IMR-90 (cell line): ENCODE results near the gene EHBP1. TPM values are rescaled to one million over a fixed set of nuclear protein-coding genes. Genes with fewer than 3 reads are reported as not detected.

Experiments
- ATAC-seq: fragments of 200-7000 bp; cut with Tn5 transposase; 2 replicates; pipeline ENCODE4 v1.9.1; 2020; ENCODE audit warnings: low read depth, mild to moderate bottlenecking, moderate library complexity
- BruUV-seq: library from RNA; stranded (reverse); fragments of 400-500 nt; replicated peaks from 2 replicates; lab custom pipeline; 2021; lab: Mats Ljungman, UMichigan
- CTCF ChIA-PET: fragments of 300-600 bp; formaldehyde crosslinking; extraction: SDS; loops from one replicate; lab custom pipeline; 2021; ENCODE audit warnings: antibody characterized with exemption; lab: Yijun Ruan, JAX
- POLR2A ChIA-PET: fragments of 300-600 bp; sonication (Branson Sonifier 250); formaldehyde crosslinking; loops from one replicate; lab custom pipeline; 2022; ENCODE audit warnings: antibody characterized with exemption; ENCODE audit not compliant: unreplicated experiment; lab: Charles Lee
- DNase-seq: peaks from one replicate; pipeline ENCODE4 v3.0.0; 2013
- H2AFZ ChIP-seq: replicated peaks from 2 replicates; pipeline ENCODE3; 2013; ENCODE audit warnings: low read length, mild to moderate bottlenecking; ENCODE audit not compliant: poor library complexity
- H2AK5ac ChIP-seq: 2 replicates; pipeline ENCODE4 v1.6.1; 2013; ENCODE audit warnings: low read depth, low read length, inconsistent platforms
- H2AK9ac ChIP-seq: replicated peaks from 2 replicates; pipeline ENCODE3; 2013; ENCODE audit warnings: mild to moderate bottlenecking, low read depth, low read length, moderate library complexity; ENCODE audit not compliant: poor library complexity
- H2BK120ac ChIP-seq: 2 replicates; pipeline ENCODE4 v1.6.1; 2013; ENCODE audit warnings: low read depth, low read length, inconsistent platforms
- H2BK15ac ChIP-seq: 3 replicates; pipeline ENCODE4 v1.6.1; 2013; ENCODE audit warnings: low read depth, low read length, inconsistent platforms
- H2BK20ac ChIP-seq: 2 replicates; pipeline ENCODE4 v1.6.1; 2013; ENCODE audit warnings: low read depth, mild to moderate bottlenecking, inconsistent platforms, low read length, moderate library complexity
- H2BK5ac ChIP-seq: 2 replicates; pipeline ENCODE4 v1.6.1; 2013; ENCODE audit warnings: mild to moderate bottlenecking, low read depth, low read length, inconsistent platforms; ENCODE audit not compliant: poor library complexity, severe bottlenecking
- H3K14ac ChIP-seq: replicated peaks from 2 replicates; pipeline ENCODE4 v1.6.1; 2013; ENCODE audit warnings: low read depth, low read length, inconsistent platforms
- H3K18ac ChIP-seq: 2 replicates; pipeline ENCODE4 v1.6.1; 2013; ENCODE audit warnings: low read depth, low read length, control low read depth
- H3K23ac ChIP-seq: 2 replicates; pipeline ENCODE4 v1.6.1; 2013; ENCODE audit warnings: low read depth, low read length, inconsistent platforms
- H3K27ac ChIP-seq: 2 replicates; pipeline ENCODE4 v1.5.1; 2013; ENCODE audit warnings: mild to moderate bottlenecking, control low read depth, low read length; ENCODE audit not compliant: insufficient read depth
- H3K27me3 ChIP-seq: 2 replicates; pipeline ENCODE4 v1.6.1; 2013; ENCODE audit warnings: low read length; ENCODE audit not compliant: control insufficient read depth, insufficient read depth
- H3K36me3 ChIP-seq: 2 replicates; pipeline ENCODE4 v1.6.1; 2013; ENCODE audit warnings: low read length, mixed read lengths; ENCODE audit not compliant: control insufficient read depth, insufficient read depth
- H3K4ac ChIP-seq: 2 replicates; pipeline ENCODE4 v1.6.1; 2013; ENCODE audit warnings: low read depth, low read length, inconsistent platforms
- H3K4me1 ChIP-seq: 2 replicates; pipeline ENCODE4 v1.6.1; 2013; ENCODE audit warnings: low read length, mixed read lengths; ENCODE audit not compliant: control insufficient read depth, insufficient read depth
- H3K4me2 ChIP-seq: 2 replicates; pipeline ENCODE4 v1.6.1; 2013; ENCODE audit warnings: low read depth, mild to moderate bottlenecking, control low read depth, low read length, moderate library complexity
- H3K4me3 ChIP-seq: 2 replicates; pipeline ENCODE4 v1.5.1; 2013; ENCODE audit warnings: low read depth, mild to moderate bottlenecking, control low read depth, low read length, moderate library complexity; ENCODE audit not compliant: insufficient read depth
- H3K56ac ChIP-seq: 2 replicates; pipeline ENCODE4 v1.6.1; 2013; ENCODE audit warnings: low read length, inconsistent platforms; ENCODE audit not compliant: insufficient read depth; ENCODE audit errors: extremely low read depth
- H3K79me1 ChIP-seq, 2 experiments: 2 replicates each; pipeline ENCODE4 v1.6.1; 2013; ENCODE audit warnings: low read length in 2 of 2, inconsistent platforms in 1 of 2, low read depth in 1 of 2
- H3K9ac ChIP-seq: 2 replicates; pipeline ENCODE4 v1.6.1; 2013; ENCODE audit warnings: low read depth, low read length, control low read depth
- H3K9me1 ChIP-seq: 2 replicates; pipeline ENCODE4 v1.6.1; 2013; ENCODE audit warnings: low read length, inconsistent platforms; ENCODE audit not compliant: insufficient read depth
- H3K9me3 ChIP-seq: 2 replicates; pipeline ENCODE4 v1.6.1; 2013; ENCODE audit warnings: low read length; ENCODE audit not compliant: control insufficient read depth, insufficient read depth
- H4K20me1 ChIP-seq: 2 replicates; pipeline ENCODE4 v1.6.1; 2013; ENCODE audit warnings: low read length, inconsistent platforms; ENCODE audit not compliant: insufficient read depth
- H4K5ac ChIP-seq: 2 replicates; pipeline ENCODE4 v1.6.1; 2013; ENCODE audit warnings: mild to moderate bottlenecking, low read depth, low read length, control low read depth
- H4K8ac ChIP-seq, 2 experiments: 2 replicates each; pipeline ENCODE4 v1.6.1; 2013; ENCODE audit warnings: low read depth in 2 of 2, low read length in 2 of 2, control low read depth in 1 of 2, inconsistent platforms in 1 of 2
- H4K91ac ChIP-seq: 2 replicates; pipeline ENCODE4 v1.6.1; 2013; ENCODE audit warnings: low read depth, low read length, inconsistent platforms; ENCODE audit not compliant: insufficient read depth
- BHLHE40 ChIP-seq: fragments of 150-350 bp; IDR thresholded peaks from 2 replicates; pipeline ENCODE4 v1.6.1; 2016; ENCODE audit warnings: mild to moderate bottlenecking, low read depth, low read length
- CEBPB ChIP-seq: IDR thresholded peaks from 2 replicates; pipeline ENCODE4 v1.6.1; 2012; ENCODE audit warnings: low read depth, low read length, improper control_type of control experiment
- CHD1 ChIP-seq: IDR thresholded peaks from 2 replicates; pipeline ENCODE4 v1.6.1; 2012; ENCODE audit warnings: low read depth, low read length, improper control_type of control experiment
- FOS ChIP-seq: fragments of 150-350 bp; IDR thresholded peaks from 2 replicates; pipeline ENCODE4 v1.6.1; 2016; ENCODE audit warnings: low read depth, low read length
- MAFK ChIP-seq: IDR thresholded peaks from 2 replicates; pipeline ENCODE4 v1.6.1; 2012; ENCODE audit warnings: low read depth, low read length, improper control_type of control experiment
- MAZ ChIP-seq: IDR thresholded peaks from 2 replicates; pipeline ENCODE4 v1.6.1; 2012; ENCODE audit warnings: low read depth, mild to moderate bottlenecking, low read length, improper control_type of control experiment, moderate library complexity, borderline replicate concordance
- MXI1 ChIP-seq: IDR thresholded peaks from 2 replicates; pipeline ENCODE4 v1.6.1; 2012; ENCODE audit warnings: low read depth, mild to moderate bottlenecking, low read length, moderate library complexity, borderline replicate concordance
- NFE2L2 ChIP-seq: fragments of 150-350 bp; IDR thresholded peaks from 2 replicates; pipeline ENCODE4 v1.6.1; 2016; ENCODE audit warnings: low read depth, mild to moderate bottlenecking, low read length
- POLR2A ChIP-seq: IDR thresholded peaks from 2 replicates; pipeline ENCODE4 v1.6.1; 2012; ENCODE audit warnings: mild to moderate bottlenecking, low read depth, low read length
- RAD21 ChIP-seq: IDR thresholded peaks from 2 replicates; pipeline ENCODE4 v1.6.1; 2012; ENCODE audit warnings: low read length, improper control_type of control experiment
- RCOR1 ChIP-seq: IDR thresholded peaks from 2 replicates; pipeline ENCODE4 v1.6.1; 2012; ENCODE audit warnings: mild to moderate bottlenecking, low read length, improper control_type of control experiment; ENCODE audit not compliant: insufficient replicate concordance
- RFX5 ChIP-seq: IDR thresholded peaks from 2 replicates; pipeline ENCODE4 v1.8.0; 2012; ENCODE audit warnings: low read depth, mild to moderate bottlenecking, low read length, moderate library complexity
- SMC3 ChIP-seq: fragments of 150-350 bp; IDR thresholded peaks from 2 replicates; pipeline ENCODE4 v1.6.1; 2016; ENCODE audit warnings: low read depth, mild to moderate bottlenecking, antibody characterized with exemption, low read length, moderate library complexity
- WGBS, 2 experiments: methylation state at CpG; one replicate each; pipeline versions ENCODE4 v1.1.5 to v1.1.7; 2013; ENCODE audit warnings: missing lambda C conversion rate in 2 of 2; ENCODE audit not compliant: insufficient read length in 1 of 2; ENCODE audit errors: extremely low coverage in 2 of 2; 5-methylcytosine and 5-hydroxymethylcytosine counted together
- dilution Hi-C: fragments of 300-500 bp; cut with HindIII; formaldehyde crosslinking; loops from one replicate; pipeline ENCODE4 v1.14.3; 2018; ENCODE audit warnings: low sequenced_read_pairs; ENCODE audit not compliant: unreplicated experiment
- in situ Hi-C: fragments of 300-500 bp; cut with MboI; formaldehyde crosslinking; loops from 3 replicates; pipeline ENCODE4 v1.14.3; 2019; ENCODE audit warnings: low sequenced_read_pairs, inconsistent platforms, mixed read lengths
- intact Hi-C: fragments of 100-400 bp; cut with micrococcal nuclease; formaldehyde crosslinking; loops from 2 replicates; pipeline ENCODE4 v1.10.0; 2022
- polyA plus RNA-seq, 3 experiments: library from polyadenylated mRNA; depleted of rRNA; stranded (reverse); fragments of >200 nt; gene quantifications; 2 replicates each; pipeline ENCODE4 v1.2.3, GENCODE V29; 2012; ENCODE audit warnings: low replicate concordance in 1 of 3
- total RNA-seq: library from RNA; depleted of rRNA; stranded (reverse); fragments of >200 nt; gene quantifications from 2 replicates; pipeline ENCODE4 v1.2.3, GENCODE V29; 2012
- TF ChIP-seq, protein P1 (sequence below): fragments of 150-350 bp; IDR thresholded peaks from 2 replicates; pipeline ENCODE4 v1.6.1; 2016; ENCODE audit warnings: low read depth, mild to moderate bottlenecking, low read length, moderate library complexity, borderline replicate concordance
- TF ChIP-seq, protein P2 (sequence below): conservative IDR thresholded peaks from 2 replicates; pipeline ENCODE4 v1.5.1; 2012; ENCODE audit warnings: mild to moderate bottlenecking, low read depth, low read length, improper control_type of control experiment
- TF ChIP-seq, protein P3 (sequence below): fragments of 150-350 bp; IDR thresholded peaks from 2 replicates; pipeline ENCODE4 v1.6.1; 2017; ENCODE audit warnings: mild to moderate bottlenecking, antibody characterized with exemption, low read length, low read depth

The EHBP1 gene
- total and polyA plus RNA-seq, 2 of the 4 experiments (the other 2 are of a cell fraction), result 28.3 to 44.4 TPM

DNA sequence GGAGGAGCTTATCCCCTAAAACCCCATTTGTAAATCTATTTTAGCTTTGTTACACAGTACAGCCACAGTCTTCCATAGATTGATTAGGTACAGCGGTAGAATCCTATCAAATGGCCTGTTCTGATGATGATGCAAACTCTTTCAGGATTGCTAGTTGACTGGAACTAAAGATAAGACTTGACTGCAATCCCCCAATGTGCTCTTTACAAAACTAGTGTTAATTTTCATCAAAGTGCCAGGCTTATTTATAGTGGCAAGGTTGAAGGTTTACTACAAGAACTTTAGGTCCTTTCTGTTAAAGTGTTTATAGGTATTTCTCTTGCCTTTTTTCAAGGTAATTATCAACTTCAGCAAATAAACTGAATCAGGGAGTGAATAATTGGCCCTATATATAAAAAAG is 336.1 kb downstream of the EHBP1 start:
- H3K4ac ChIP-seq, result no peak overlapping the region
- no peak overlapping the region for H4K91ac ChIP-seq
- no peak for ATAC-seq
- peaks cover 3% of the 10 kb centered on the region; the same call in 1 of the 2 replicates for H3K9me1 ChIP-seq
- no peaks in the 10 kb centered on the region for H3K79me1 ChIP-seq
- no peak overlapping the region for H2BK120ac ChIP-seq
- dilution Hi-C loops, result no loop called here
- no TSS peak for BruUV-seq
- ChIA-PET POLR2A (no interaction called here), CTCF (no interaction called here)
- H2AK9ac ChIP-seq, result no peak overlapping the region
- H3K18ac ChIP-seq, result no peak overlapping the region
- H2AK5ac ChIP-seq, result no peak overlapping the region
- no peak overlapping the region for H2BK15ac ChIP-seq
- no peak overlapping the region for H3K4me2 ChIP-seq
- no CpG with 5 or more reads among the region's 1 CpG for WGBS, 2 experiments
- intact Hi-C loops, result no loop called here
- no peak overlapping the region for H4K8ac ChIP-seq
- H3K4me3 ChIP-seq, result no peak overlapping the region
- no peaks in the 10 kb centered on the region for H3K27me3 ChIP-seq
- no peak overlapping the region for H2BK20ac ChIP-seq
- no peak overlapping the region for H4K5ac ChIP-seq
- no peak overlapping the region for H3K14ac ChIP-seq
- no peak overlapping the region for H3K56ac ChIP-seq
- H3K9ac ChIP-seq, result no peak overlapping the region
- no peak overlapping the region for H3K27ac ChIP-seq
- DNase-seq, result no peak
- in situ Hi-C loops, result loop anchor here (25.0 kb wide), 1 partner anchor 579 kb away; no protein-coding TSS in a partner anchor
- H3K9me3 ChIP-seq, result no peaks in the 10 kb centered on the region
- TF ChIP-seq NFE2L2 (no peak), BHLHE40 (no peak), MXI1 (no peak), POLR2A (no peak), RCOR1 (no peak), MAFK (no peak), RFX5 (no peak), SMC3 (no peak), FOS (no peak), MAZ (no peak), CHD1 (no peak), RAD21 (no peak), CEBPB (no peak)
- TF ChIP-seq, protein P1, sequence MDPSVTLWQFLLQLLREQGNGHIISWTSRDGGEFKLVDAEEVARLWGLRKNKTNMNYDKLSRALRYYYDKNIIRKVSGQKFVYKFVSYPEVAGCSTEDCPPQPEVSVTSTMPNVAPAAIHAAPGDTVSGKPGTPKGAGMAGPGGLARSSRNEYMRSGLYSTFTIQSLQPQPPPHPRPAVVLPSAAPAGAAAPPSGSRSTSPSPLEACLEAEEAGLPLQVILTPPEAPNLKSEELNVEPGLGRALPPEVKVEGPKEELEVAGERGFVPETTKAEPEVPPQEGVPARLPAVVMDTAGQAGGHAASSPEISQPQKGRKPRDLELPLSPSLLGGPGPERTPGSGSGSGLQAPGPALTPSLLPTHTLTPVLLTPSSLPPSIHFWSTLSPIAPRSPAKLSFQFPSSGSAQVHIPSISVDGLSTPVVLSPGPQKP, result no peak
- TF ChIP-seq, protein P2, sequence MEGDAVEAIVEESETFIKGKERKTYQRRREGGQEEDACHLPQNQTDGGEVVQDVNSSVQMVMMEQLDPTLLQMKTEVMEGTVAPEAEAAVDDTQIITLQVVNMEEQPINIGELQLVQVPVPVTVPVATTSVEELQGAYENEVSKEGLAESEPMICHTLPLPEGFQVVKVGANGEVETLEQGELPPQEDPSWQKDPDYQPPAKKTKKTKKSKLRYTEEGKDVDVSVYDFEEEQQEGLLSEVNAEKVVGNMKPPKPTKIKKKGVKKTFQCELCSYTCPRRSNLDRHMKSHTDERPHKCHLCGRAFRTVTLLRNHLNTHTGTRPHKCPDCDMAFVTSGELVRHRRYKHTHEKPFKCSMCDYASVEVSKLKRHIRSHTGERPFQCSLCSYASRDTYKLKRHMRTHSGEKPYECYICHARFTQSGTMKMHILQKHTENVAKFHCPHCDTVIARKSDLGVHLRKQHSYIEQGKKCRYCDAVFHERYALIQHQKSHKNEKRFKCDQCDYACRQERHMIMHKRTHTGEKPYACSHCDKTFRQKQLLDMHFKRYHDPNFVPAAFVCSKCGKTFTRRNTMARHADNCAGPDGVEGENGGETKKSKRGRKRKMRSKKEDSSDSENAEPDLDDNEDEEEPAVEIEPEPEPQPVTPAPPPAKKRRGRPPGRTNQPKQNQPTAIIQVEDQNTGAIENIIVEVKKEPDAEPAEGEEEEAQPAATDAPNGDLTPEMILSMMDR, result no peak
- TF ChIP-seq, protein P3, sequence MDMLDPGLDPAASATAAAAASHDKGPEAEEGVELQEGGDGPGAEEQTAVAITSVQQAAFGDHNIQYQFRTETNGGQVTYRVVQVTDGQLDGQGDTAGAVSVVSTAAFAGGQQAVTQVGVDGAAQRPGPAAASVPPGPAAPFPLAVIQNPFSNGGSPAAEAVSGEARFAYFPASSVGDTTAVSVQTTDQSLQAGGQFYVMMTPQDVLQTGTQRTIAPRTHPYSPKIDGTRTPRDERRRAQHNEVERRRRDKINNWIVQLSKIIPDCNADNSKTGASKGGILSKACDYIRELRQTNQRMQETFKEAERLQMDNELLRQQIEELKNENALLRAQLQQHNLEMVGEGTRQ, result no peak
- H2AFZ ChIP-seq, result no peak overlapping the region
- peaks cover 2% of the 10 kb centered on the region for H3K36me3 ChIP-seq
- H3K4me1 ChIP-seq, result no peaks in the 10 kb centered on the region
- no peaks in the 10 kb centered on the region for H4K20me1 ChIP-seq
- no peak overlapping the region for H3K23ac ChIP-seq
- no peak overlapping the region for H2BK5ac ChIP-seq
